ENCODE data around the gene GRIK4.

GRIK4 gene

DNA sequence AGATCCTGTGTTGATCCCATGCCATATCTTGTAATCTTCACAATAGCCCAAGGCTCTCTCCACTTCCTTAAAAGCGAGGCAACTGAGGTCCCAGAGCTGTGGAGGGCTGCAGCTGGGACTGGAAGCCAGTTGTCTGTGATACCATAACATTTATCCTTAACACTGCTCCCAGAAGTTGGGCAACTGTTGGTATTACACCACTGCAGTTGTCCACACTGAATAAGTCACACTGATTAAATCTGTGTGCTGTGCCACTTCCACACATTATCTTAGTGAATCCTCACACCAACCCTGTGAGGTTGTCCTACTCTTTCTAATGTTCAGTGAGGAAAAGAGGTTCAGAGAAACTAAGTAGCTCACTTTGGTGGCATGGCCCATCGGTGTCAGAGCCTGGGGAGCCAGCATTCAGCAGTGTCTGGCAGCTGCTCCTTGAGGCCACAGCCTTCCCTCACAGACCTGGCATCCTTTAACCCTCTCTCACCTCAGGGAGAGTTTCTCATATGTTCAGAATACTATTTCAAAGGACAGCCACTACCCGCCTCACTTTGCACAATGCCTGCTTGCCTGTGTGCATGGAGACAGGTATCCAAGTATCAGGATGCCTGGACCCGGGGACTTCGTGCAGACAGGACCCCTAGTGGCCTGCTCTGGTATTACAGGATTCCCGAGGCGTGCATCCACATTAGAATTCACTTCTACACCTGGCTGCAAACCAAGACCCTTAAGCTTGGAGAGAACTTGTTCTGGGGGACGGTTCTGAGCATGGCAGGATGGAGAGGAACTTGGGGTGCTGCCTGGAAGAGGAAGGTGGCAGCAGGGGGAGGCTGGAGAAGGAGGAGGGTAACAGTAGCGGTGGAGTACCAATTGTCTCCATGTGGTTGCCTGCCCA lies 290.5 kb downstream of the GRIK4 start:
- no peak overlapping the region for H3K4me3 ChIP-seq (ENCODE audit: low read length)
- DNase-seq (ENCODE audit: low read depth): peak; percentile 14

DNA sequence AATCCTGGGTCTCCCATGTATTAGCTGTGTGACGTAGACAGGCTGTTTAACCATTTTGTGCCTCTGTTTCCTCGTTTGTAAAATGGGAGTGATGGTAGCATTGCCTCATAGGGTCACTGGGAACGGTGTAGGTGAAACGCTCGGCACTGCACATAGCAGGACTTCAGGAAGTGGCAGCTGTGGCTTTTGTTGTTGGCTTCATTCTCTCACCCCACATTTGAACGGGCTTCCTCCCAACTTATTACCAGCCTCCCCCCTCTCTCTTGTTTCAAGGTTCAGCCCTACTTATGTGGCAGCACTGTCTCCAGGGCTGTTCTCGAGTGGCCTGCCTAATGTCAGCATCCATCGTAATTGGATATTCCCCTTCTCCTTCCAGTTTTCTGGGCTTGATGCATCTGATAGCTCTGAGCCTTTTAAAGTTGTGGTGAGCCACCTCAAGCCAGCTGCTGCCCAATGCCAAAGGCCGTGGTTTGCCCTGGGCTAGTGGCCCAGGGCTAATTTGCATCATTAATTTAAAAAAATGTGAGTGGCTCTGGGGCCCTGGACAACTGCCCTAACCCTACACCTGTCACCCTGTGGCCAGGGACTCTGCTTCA lies 294.5 kb downstream of the GRIK4 start:
- DNase-seq (ENCODE audit: low read depth): no peak
- TF ChIP-seq, protein P1, sequence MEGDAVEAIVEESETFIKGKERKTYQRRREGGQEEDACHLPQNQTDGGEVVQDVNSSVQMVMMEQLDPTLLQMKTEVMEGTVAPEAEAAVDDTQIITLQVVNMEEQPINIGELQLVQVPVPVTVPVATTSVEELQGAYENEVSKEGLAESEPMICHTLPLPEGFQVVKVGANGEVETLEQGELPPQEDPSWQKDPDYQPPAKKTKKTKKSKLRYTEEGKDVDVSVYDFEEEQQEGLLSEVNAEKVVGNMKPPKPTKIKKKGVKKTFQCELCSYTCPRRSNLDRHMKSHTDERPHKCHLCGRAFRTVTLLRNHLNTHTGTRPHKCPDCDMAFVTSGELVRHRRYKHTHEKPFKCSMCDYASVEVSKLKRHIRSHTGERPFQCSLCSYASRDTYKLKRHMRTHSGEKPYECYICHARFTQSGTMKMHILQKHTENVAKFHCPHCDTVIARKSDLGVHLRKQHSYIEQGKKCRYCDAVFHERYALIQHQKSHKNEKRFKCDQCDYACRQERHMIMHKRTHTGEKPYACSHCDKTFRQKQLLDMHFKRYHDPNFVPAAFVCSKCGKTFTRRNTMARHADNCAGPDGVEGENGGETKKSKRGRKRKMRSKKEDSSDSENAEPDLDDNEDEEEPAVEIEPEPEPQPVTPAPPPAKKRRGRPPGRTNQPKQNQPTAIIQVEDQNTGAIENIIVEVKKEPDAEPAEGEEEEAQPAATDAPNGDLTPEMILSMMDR (conservative IDR thresholded peaks at IDR 0.05; ENCODE audit: low read depth, low read length): no peak
- H3K4me3 ChIP-seq (ENCODE audit: low read length): no peak overlapping the region

More for the DNA sequence above, 290.5 kb downstream of the GRIK4 start:
- TF ChIP-seq, protein P1 (conservative IDR thresholded peaks at IDR 0.05; ENCODE audit: low read depth, low read length): peak; percentile 96

DNA sequence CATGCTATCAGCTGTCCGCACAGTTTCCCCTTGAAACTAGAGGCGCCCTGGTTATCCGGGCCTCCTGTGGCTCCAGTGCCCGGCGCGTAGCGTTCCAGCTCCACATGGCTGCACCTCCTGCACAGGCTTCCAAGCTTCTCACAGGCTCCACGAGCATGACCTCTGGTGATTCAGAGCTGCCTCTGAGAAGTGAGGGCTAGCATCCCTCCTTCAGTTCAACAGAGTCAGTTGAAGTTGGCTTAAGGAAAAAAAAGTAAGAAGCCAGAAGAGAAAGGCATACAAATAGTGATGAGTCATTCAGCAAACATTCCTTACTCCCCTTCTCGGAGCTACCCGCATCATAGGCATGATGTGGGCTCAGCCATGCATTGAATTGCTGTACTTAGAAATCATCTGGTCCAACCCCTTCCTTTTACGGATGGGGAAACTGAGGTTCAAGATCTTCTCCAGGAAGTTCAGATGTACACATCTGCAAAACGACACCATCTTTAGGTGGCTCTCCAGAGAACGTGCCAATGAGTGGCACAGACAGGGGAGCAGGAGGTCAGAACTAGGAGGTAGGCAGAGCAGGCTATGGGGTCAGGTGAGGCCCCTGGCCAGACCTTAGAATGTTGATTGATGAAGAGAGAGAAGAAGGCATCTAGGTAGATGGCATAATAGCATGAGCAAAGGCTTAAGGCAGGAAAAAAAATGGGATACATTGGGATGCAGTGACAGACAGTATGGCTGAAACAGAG lies 296.0 kb downstream of the GRIK4 start:
- TF ChIP-seq, protein P1 (conservative IDR thresholded peaks at IDR 0.05; ENCODE audit: low read depth, low read length): no peak
- peak; percentile 95 for DNase-seq (ENCODE audit: low read depth)

DNA sequence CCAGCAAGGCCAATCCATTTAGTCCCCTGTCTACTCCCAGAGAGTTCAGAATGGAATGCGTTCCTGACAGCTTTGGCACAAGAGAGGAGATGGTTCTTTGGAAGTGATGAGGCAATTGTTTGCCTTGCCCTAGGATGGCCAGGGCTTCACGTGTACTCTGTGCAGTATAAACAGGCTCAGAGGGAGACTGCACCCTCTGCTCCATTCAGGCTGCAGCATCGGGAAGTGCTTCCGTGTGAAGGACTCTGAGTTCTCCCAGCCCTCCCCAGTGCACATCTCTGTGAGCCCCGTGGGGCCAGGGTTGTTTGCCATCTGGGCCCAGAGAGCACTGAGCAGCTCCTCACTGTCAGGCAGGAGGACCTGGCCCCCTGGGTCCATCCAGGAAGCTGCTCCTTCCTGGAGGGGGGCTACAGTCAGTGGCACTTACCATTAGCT lies 297.1 kb downstream of the GRIK4 start:
- TF ChIP-seq, protein P1 (conservative IDR thresholded peaks at IDR 0.05; ENCODE audit: low read depth, low read length): no peak
- H3K4me3 ChIP-seq (ENCODE audit: low read length): no peak overlapping the region
- DNase-seq (ENCODE audit: low read depth): no peak

More for the DNA sequence above, 296.0 kb downstream of the GRIK4 start:
- H3K4me3 ChIP-seq (ENCODE audit: low read length): no peak overlapping the region

DNA sequence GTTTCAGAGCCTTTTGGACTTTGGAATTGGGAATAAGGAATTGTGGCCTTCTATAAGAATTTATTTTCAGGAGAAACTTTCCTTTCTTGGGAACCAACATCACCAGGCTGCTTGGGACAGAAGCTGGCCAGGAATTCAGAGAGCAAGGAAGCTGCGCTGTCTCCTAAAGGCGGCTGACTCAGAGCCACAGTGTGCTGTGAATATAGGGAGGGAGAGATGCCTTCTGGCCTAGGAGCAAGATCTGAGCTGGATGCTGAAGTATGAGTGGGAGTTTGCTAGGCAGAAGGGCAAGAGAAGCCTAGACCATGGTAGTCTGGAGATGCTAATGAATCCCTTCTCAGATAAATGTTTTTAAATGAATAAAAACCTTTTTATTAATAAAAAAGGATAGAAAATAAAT lies 298.7 kb downstream of the GRIK4 start:
- no peak for DNase-seq (ENCODE audit: low read depth)
- H3K4me3 ChIP-seq (ENCODE audit: low read length): no peak overlapping the region
- TF ChIP-seq, protein P1 (conservative IDR thresholded peaks at IDR 0.05; ENCODE audit: low read depth, low read length): no peak

DNA sequence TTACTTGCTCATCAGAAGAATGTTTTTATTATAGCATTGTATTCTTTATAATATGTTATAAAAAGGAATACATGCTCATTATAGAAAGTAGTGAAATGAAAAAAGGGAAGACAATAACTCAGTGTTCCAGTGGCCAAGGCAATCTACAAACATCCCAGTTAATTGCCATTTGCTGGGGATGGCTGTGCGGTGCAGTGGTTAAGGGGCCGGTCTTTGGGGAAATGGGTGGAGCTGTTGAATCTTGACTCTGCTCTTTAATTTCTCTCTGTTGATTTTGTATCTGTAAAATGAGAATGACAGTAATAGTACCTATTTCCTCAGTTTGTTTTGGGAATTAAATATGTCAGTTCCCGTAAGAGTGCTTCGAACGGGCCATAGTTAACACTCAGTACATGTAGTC lies 299.7 kb downstream of the GRIK4 start:
- no peak overlapping the region for H3K4me3 ChIP-seq (ENCODE audit: low read length)
- DNase-seq (ENCODE audit: low read depth): no peak
- TF ChIP-seq, protein P1 (conservative IDR thresholded peaks at IDR 0.05; ENCODE audit: low read depth, low read length): no peak

Measured in retinal pigment epithelial cell (primary cell).